Loucy (cell line): ENCODE results near the gene KCNK3.

Source experiments
- H2AFZ ChIP-seq: fragments of 200-600 bp; sonication (generic); 2 replicates; pipeline ENCODE4 v1.6.0; 2016; ENCODE audit warnings: antibody characterized with exemption, mild to moderate bottlenecking, low read length, moderate library complexity
- H3F3A ChIP-seq: fragments of 200-600 bp; 2 replicates; pipeline ENCODE4 v1.6.0; 2016; ENCODE audit warnings: antibody characterized with exemption, low read depth, mild to moderate bottlenecking
- H3K27me3 ChIP-seq: fragments of 200-600 bp; sonication (generic); 2 replicates; pipeline ENCODE4 v1.6.1; 2014; ENCODE audit warnings: low read length, mild to moderate bottlenecking; ENCODE audit not compliant: insufficient read depth, poor library complexity, severe bottlenecking
- H3K36me3 ChIP-seq: fragments of 200-600 bp; sonication (generic); 2 replicates; pipeline ENCODE4 v1.6.1; 2016; ENCODE audit warnings: low read length; ENCODE audit not compliant: insufficient read depth
- H3K4me1 ChIP-seq: fragments of 200-600 bp; sonication (generic); 2 replicates; pipeline ENCODE4 v1.5.1; 2014; ENCODE audit warnings: low read length, mild to moderate bottlenecking; ENCODE audit not compliant: insufficient read depth, poor library complexity, severe bottlenecking
- H3K4me2 ChIP-seq: fragments of 200-600 bp; sonication (generic); 2 replicates; pipeline ENCODE4 v1.6.0; 2014; ENCODE audit warnings: antibody characterized with exemption, low read length, low read depth, mild to moderate bottlenecking; ENCODE audit not compliant: poor library complexity, severe bottlenecking
- H3K4me3 ChIP-seq: fragments of 200-600 bp; sonication (generic); 2 replicates; pipeline ENCODE4 v1.5.1; 2014; ENCODE audit warnings: low read length, mild to moderate bottlenecking, mixed read lengths; ENCODE audit not compliant: poor library complexity, severe bottlenecking
- H3K79me2 ChIP-seq: fragments of 200-600 bp; sonication (generic); 2 replicates; pipeline ENCODE4 v1.6.1; 2014; ENCODE audit warnings: low read length; ENCODE audit not compliant: insufficient read depth
- H3K9ac ChIP-seq: fragments of 200-600 bp; sonication (generic); 2 replicates; pipeline ENCODE4 v1.6.0; 2014; ENCODE audit warnings: mild to moderate bottlenecking, low read depth, low read length, moderate library complexity; ENCODE audit not compliant: poor library complexity, severe bottlenecking
- H3K9me2 ChIP-seq: fragments of 200-600 bp; sonication (generic); replicated peaks from 2 replicates; pipeline ENCODE4 v1.6.1; 2016; ENCODE audit warnings: low read depth, low read length, mixed read lengths
- H3K9me3 ChIP-seq: fragments of 200-600 bp; sonication (generic); 2 replicates; pipeline ENCODE4 v1.6.1; 2014; ENCODE audit warnings: mild to moderate bottlenecking, antibody characterized with exemption, low read length, low read depth; ENCODE audit not compliant: insufficient read depth
- H4K20me1 ChIP-seq: fragments of 200-600 bp; sonication (generic); 2 replicates; pipeline ENCODE4 v1.6.0; 2014; ENCODE audit warnings: antibody characterized with exemption, low read length, mild to moderate bottlenecking; ENCODE audit not compliant: insufficient read depth, poor library complexity, severe bottlenecking
- EZH2phosphoT487 ChIP-seq: fragments of 200-600 bp; IDR thresholded peaks from 2 replicates; pipeline ENCODE4 v1.6.1; 2018; ENCODE audit warnings: antibody characterized with exemption, mild to moderate bottlenecking, moderate library complexity, borderline replicate concordance
- TF ChIP-seq, protein P1 (sequence below): fragments of 200-600 bp; sonication (generic); conservative IDR thresholded peaks from 2 replicates; pipeline ENCODE4 v1.5.1; 2014; ENCODE audit warnings: mild to moderate bottlenecking, antibody characterized with exemption, low read length

The KCNK3 gene

GRCh38 chr2:26778507-26778906, 86.0 kb downstream of the KCNK3 start:
- Histone ChIP-seq H3K4me1 (no peaks in the 10 kb centered on the region), H3K4me3 (no peak overlapping the region), H3K27me3 (no peaks in the 10 kb centered on the region), H4K20me1 (no peaks in the 10 kb centered on the region), H3K9ac (no peak overlapping the region), H3K79me2 (no peaks in the 10 kb centered on the region), H3K9me2 (no peaks in the 10 kb centered on the region), H2AFZ (no peak overlapping the region), H3K36me3 (peaks cover 32% of the 10 kb centered on the region; the same call in 1 of the 2 replicates), H3F3A (no peaks in the 10 kb centered on the region), H3K4me2 (no peak overlapping the region), H3K9me3 (no peaks in the 10 kb centered on the region)
- TF ChIP-seq, protein P1, sequence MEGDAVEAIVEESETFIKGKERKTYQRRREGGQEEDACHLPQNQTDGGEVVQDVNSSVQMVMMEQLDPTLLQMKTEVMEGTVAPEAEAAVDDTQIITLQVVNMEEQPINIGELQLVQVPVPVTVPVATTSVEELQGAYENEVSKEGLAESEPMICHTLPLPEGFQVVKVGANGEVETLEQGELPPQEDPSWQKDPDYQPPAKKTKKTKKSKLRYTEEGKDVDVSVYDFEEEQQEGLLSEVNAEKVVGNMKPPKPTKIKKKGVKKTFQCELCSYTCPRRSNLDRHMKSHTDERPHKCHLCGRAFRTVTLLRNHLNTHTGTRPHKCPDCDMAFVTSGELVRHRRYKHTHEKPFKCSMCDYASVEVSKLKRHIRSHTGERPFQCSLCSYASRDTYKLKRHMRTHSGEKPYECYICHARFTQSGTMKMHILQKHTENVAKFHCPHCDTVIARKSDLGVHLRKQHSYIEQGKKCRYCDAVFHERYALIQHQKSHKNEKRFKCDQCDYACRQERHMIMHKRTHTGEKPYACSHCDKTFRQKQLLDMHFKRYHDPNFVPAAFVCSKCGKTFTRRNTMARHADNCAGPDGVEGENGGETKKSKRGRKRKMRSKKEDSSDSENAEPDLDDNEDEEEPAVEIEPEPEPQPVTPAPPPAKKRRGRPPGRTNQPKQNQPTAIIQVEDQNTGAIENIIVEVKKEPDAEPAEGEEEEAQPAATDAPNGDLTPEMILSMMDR: no peak
- TF ChIP-seq EZH2phosphoT487: no peak

GRCh38 chr2:26780203-26780760, 87.8 kb downstream of the KCNK3 start:
- no peaks in the 10 kb centered on the region for H3K27me3 ChIP-seq
- no peaks in the 10 kb centered on the region for H3K9me3 ChIP-seq
- no peaks in the 10 kb centered on the region for H3K79me2 ChIP-seq
- no peaks in the 10 kb centered on the region for H3K4me1 ChIP-seq
- H2AFZ ChIP-seq: no peak overlapping the region
- TF ChIP-seq, protein P1: no peak
- TF ChIP-seq EZH2phosphoT487: no peak
- peaks cover 29% of the 10 kb centered on the region; the same call in 1 of the 2 replicates for H3K36me3 ChIP-seq
- H3K9ac ChIP-seq: no peak overlapping the region
- H3K9me2 ChIP-seq: no peaks in the 10 kb centered on the region
- no peak overlapping the region for H3K4me3 ChIP-seq
- H3F3A ChIP-seq: no peaks in the 10 kb centered on the region
- no peaks in the 10 kb centered on the region for H4K20me1 ChIP-seq
- no peak overlapping the region for H3K4me2 ChIP-seq
